MM.1S (cell line): ENCODE measurements around the gene AATK.

Experiments
- EZH2phosphoT487 ChIP-seq: fragments of 300-600 bp; sonication (generic); IDR thresholded peaks from 2 replicates; pipeline ENCODE4 v1.6.1; 2018; ENCODE audit warnings: antibody characterized with exemption, low read length
- TF ChIP-seq, protein P1 (sequence below): fragments of 300-600 bp; sonication (generic); IDR thresholded peaks from 2 replicates; pipeline ENCODE4 v1.5.1; 2016; ENCODE audit warnings: antibody characterized with exemption, low read length, mixed read lengths

DNA sequence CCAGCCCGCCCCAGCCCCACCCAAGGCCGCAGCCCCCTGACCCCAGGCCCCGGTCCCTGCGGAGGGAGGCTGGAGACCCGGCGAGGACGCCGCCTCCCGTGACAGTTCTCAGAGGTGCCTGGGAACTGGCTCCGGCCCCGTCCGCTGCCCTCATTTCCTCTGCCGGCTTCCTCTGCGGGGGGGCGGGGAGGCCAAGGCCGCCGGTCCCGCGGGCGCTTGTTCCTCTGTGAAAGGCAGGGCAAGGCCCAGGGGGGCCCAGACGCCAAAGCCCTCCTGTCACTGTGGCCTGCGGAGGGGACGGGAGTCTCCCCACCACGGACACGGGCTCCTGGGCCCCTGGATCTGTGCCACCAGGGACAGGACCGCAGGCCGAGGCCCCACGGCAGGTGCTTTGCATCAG lies 5.7 kb downstream of the AATK start:
- TF ChIP-seq EZH2phosphoT487: no peak
- TF ChIP-seq, protein P1, sequence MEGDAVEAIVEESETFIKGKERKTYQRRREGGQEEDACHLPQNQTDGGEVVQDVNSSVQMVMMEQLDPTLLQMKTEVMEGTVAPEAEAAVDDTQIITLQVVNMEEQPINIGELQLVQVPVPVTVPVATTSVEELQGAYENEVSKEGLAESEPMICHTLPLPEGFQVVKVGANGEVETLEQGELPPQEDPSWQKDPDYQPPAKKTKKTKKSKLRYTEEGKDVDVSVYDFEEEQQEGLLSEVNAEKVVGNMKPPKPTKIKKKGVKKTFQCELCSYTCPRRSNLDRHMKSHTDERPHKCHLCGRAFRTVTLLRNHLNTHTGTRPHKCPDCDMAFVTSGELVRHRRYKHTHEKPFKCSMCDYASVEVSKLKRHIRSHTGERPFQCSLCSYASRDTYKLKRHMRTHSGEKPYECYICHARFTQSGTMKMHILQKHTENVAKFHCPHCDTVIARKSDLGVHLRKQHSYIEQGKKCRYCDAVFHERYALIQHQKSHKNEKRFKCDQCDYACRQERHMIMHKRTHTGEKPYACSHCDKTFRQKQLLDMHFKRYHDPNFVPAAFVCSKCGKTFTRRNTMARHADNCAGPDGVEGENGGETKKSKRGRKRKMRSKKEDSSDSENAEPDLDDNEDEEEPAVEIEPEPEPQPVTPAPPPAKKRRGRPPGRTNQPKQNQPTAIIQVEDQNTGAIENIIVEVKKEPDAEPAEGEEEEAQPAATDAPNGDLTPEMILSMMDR: no peak
